GM12878 (cell line): Measurements from ENCODE around the gene KCNQ1.

Source experiments
- ASH2L ChIP-seq: fragments of 300-600, 200-600 bp; sonication (generic); IDR thresholded peaks from 2 replicates; pipeline ENCODE4 v1.6.1; 2017; ENCODE audit warnings: low read depth, mild to moderate bottlenecking, borderline replicate concordance
- HCFC1 ChIP-seq: fragments of 150-350 bp; IDR thresholded peaks from 2 replicates; pipeline ENCODE4 v1.6.1; 2014; ENCODE audit warnings: low read length
- TF ChIP-seq, protein P1 (sequence below), 3 experiments: IDR thresholded peaks in 2 of 3; conservative IDR thresholded peaks in 1 of 3; 2 replicates each; pipeline ENCODE4 v1.5.1; 2011; ENCODE audit warnings: low read depth in 3 of 3, low read length in 3 of 3, mild to moderate bottlenecking in 3 of 3, control low read depth in 2 of 3, moderate library complexity in 2 of 3, inconsistent platforms in 1 of 3, mixed read lengths in 1 of 3; ENCODE audit not compliant: control insufficient read depth in 2 of 3, insufficient read depth in 1 of 3; ENCODE audit errors: extremely low read depth in 1 of 3
- TF ChIP-seq, protein P2 (sequence below): IDR thresholded peaks from 2 replicates; pipeline ENCODE4 v1.6.1; 2012; ENCODE audit warnings: low read depth, low read length, improper control_type of control experiment
- TF ChIP-seq, protein P3 (sequence below): IDR thresholded peaks from 2 replicates; pipeline ENCODE4 v1.6.1; 2011; ENCODE audit warnings: low read depth, low read length, improper control_type of control experiment, borderline replicate concordance

DNA sequence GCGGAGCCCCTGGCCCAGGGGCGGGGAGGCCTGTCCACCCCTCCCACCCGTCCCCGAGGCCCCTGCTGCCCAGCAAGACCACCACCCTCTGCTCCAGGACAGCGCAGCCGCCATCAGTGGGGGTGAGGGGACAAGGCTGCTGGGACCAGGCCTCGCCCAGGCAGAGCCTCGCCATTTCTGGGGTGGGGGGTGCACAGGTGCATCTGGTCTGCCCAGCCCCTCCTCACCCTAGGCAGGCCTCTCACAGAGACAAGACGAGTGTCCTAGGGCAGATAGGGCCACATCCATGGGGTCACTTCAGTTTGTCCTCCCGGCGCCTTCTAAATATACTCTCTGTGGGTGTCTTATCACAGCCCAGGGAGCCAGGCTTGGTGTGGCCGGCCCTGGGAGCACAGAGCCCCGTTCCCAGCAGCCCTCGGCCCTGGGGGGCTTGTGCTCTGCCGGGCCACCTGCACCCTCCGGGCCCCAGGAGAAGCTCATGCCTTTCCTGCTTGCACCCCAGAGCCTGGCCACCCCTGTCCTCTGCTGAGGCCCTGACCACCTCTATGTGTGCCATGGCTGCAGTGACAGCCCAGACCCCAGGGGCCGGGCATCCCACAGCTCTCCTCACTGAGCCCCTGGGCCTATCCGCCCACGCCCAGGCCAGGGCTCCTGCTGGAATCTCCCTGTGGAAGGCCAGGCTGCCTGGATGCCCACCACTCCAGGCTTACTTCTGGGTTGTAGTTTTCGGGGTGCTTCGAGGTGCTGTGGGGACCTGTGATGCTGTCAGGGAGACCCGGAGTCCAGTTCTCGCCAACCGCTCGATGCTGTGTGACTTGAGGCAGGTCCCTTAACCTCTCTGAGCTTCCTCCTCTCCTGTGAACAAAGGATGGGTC lies 70.8 kb downstream of the KCNQ1 start:
- TF ChIP-seq HCFC1 (no peak), ASH2L (no peak)
- TF ChIP-seq, protein P1, sequence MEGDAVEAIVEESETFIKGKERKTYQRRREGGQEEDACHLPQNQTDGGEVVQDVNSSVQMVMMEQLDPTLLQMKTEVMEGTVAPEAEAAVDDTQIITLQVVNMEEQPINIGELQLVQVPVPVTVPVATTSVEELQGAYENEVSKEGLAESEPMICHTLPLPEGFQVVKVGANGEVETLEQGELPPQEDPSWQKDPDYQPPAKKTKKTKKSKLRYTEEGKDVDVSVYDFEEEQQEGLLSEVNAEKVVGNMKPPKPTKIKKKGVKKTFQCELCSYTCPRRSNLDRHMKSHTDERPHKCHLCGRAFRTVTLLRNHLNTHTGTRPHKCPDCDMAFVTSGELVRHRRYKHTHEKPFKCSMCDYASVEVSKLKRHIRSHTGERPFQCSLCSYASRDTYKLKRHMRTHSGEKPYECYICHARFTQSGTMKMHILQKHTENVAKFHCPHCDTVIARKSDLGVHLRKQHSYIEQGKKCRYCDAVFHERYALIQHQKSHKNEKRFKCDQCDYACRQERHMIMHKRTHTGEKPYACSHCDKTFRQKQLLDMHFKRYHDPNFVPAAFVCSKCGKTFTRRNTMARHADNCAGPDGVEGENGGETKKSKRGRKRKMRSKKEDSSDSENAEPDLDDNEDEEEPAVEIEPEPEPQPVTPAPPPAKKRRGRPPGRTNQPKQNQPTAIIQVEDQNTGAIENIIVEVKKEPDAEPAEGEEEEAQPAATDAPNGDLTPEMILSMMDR (IDR thresholded peaks at IDR 0.05 in 2 of 3, conservative IDR thresholded peaks at IDR 0.05 in 1 of 3; ENCODE audit: control insufficient read depth in 2 of 3, extremely low read depth in 1 of 3, insufficient read depth in 1 of 3, low read depth in 3 of 3, low read length in 3 of 3): no peak
- TF ChIP-seq, protein P2, sequence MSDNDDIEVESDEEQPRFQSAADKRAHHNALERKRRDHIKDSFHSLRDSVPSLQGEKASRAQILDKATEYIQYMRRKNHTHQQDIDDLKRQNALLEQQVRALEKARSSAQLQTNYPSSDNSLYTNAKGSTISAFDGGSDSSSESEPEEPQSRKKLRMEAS: no peak
- TF ChIP-seq, protein P3, sequence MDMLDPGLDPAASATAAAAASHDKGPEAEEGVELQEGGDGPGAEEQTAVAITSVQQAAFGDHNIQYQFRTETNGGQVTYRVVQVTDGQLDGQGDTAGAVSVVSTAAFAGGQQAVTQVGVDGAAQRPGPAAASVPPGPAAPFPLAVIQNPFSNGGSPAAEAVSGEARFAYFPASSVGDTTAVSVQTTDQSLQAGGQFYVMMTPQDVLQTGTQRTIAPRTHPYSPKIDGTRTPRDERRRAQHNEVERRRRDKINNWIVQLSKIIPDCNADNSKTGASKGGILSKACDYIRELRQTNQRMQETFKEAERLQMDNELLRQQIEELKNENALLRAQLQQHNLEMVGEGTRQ: no peak
